Measurements from ENCODE around the gene SERINC5.
"Not testable (repeated sequence)": the region's sequence is repeated elsewhere in the genome, so short reads cannot be mapped to it uniquely, and the experiment has no call there.

The SERINC5 gene

GRCh38 chr5:80184235-80185023, 71.4 kb downstream of the SERINC5 start:
- peak overlapping the region; percentile 69 for H3K27ac ChIP-seq (replicated peaks; ENCODE audit: low read length)
- H3K4me2 ChIP-seq (ENCODE audit: insufficient read depth, low read length, poor library complexity, severe bottlenecking): no peak overlapping the region
- H2BK15ac ChIP-seq (ENCODE audit: low read length): no peak overlapping the region
- no peak overlapping the region for H3K9ac ChIP-seq (ENCODE audit: low read depth, low read length, poor library complexity)
- no peak overlapping the region for H2AK5ac ChIP-seq (ENCODE audit: low read depth, low read length)
- peaks cover 0 to 40% (median 0%) of the 10 kb centered on the region in 3 experiments for H3K27me3 ChIP-seq (ENCODE audit: control insufficient read depth in 3 of 3, insufficient read depth in 3 of 3, low read depth in 1 of 3, low read length in 3 of 3)
- no peak overlapping the region for H4K8ac ChIP-seq (ENCODE audit: low read depth, low read length)
- no peak overlapping the region for H3K14ac ChIP-seq (ENCODE audit: low read length)
- H3K4me1 ChIP-seq (ENCODE audit: control insufficient read depth in 2 of 2, insufficient read depth in 1 of 2, low read depth in 1 of 2, low read length in 2 of 2): peaks cover 8 to 35% of the 10 kb centered on the region in 2 donors
- H2BK5ac ChIP-seq (ENCODE audit: low read length): no peak overlapping the region
- H3K18ac ChIP-seq (ENCODE audit: low read length): no peak overlapping the region
- H2BK120ac ChIP-seq (ENCODE audit: low read depth, low read length): no peak overlapping the region
- no peak overlapping the region for H2BK12ac ChIP-seq (ENCODE audit: low read length)
- no peaks in the 10 kb centered on the region for H3K79me1 ChIP-seq (ENCODE audit: low read depth, low read length)
- no peak overlapping the region for H2AFZ ChIP-seq (ENCODE audit: low read length)
- H3K9me3 ChIP-seq (replicated peaks in 1 of 2; ENCODE audit: control insufficient read depth in 2 of 2, insufficient read depth in 1 of 2, low read depth in 1 of 2, low read length in 2 of 2): no peaks in the 10 kb centered on the region
- no peak overlapping the region for H3K4ac ChIP-seq (ENCODE audit: low read length)
- DNase-seq (ENCODE audit: low spot score): no peak
- no CpG with 5 or more reads among the region's 5 CpGs for WGBS, 2 donors (ENCODE audit: extremely low coverage in 2 of 2, insufficient read length in 2 of 2, insufficient replicate concordance in 1 of 2)
- no peaks in the 10 kb centered on the region for H3K36me3 ChIP-seq (replicated peaks in 1 of 2; ENCODE audit: control insufficient read depth in 2 of 2, insufficient read depth in 2 of 2, low read length in 2 of 2)
- H3K4me3 ChIP-seq (ENCODE audit: low read length in 2 of 2): no peak overlapping the region
- no peak overlapping the region for H4K91ac ChIP-seq (ENCODE audit: low read depth, low read length, poor library complexity)
- no peak overlapping the region for H3K23ac ChIP-seq (ENCODE audit: low read depth, low read length, poor library complexity)

- H2BK5ac ChIP-seq (ENCODE audit: low read length); H3K4ac ChIP-seq (ENCODE audit: low read length); H3K18ac ChIP-seq (ENCODE audit: low read length); H3K14ac ChIP-seq (ENCODE audit: low read length); H2AFZ ChIP-seq (ENCODE audit: low read length); H2BK120ac ChIP-seq (ENCODE audit: low read depth, low read length); H4K8ac ChIP-seq (ENCODE audit: low read depth, low read length); H2BK15ac ChIP-seq (ENCODE audit: low read length); H3K9ac ChIP-seq (ENCODE audit: low read depth, low read length, poor library complexity); H3K9me3 ChIP-seq (replicated peaks in 1 of 2; ENCODE audit: control insufficient read depth in 2 of 2, insufficient read depth in 1 of 2, low read depth in 1 of 2, low read length in 2 of 2); H3K4me3 ChIP-seq (ENCODE audit: low read length in 2 of 2); H2BK12ac ChIP-seq (ENCODE audit: low read length); H3K4me2 ChIP-seq (ENCODE audit: insufficient read depth, low read length, poor library complexity, severe bottlenecking); H2AK5ac ChIP-seq (ENCODE audit: low read depth, low read length); H3K23ac ChIP-seq (ENCODE audit: low read depth, low read length, poor library complexity); H3K79me1 ChIP-seq (ENCODE audit: low read depth, low read length); H4K91ac ChIP-seq (ENCODE audit: low read depth, low read length, poor library complexity); DNase-seq (ENCODE audit: low spot score); H3K36me3 ChIP-seq (replicated peaks in 1 of 2; ENCODE audit: control insufficient read depth in 2 of 2, insufficient read depth in 2 of 2, low read length in 2 of 2): not testable (repeated sequence)
- no CpG with 5 or more reads among the region's 10 CpGs for WGBS, 2 donors (ENCODE audit: extremely low coverage in 2 of 2, insufficient read length in 2 of 2, insufficient replicate concordance in 1 of 2)
- H3K27me3 ChIP-seq (ENCODE audit: control insufficient read depth in 3 of 3, insufficient read depth in 3 of 3, low read depth in 1 of 3, low read length in 3 of 3): peaks cover 0 to 34% (median 0%) of the 10 kb centered on the region in 3 experiments
- H3K27ac ChIP-seq (replicated peaks; ENCODE audit: low read length): peak overlapping the region; percentile 69
- H3K4me1 ChIP-seq (ENCODE audit: control insufficient read depth in 2 of 2, insufficient read depth in 1 of 2, low read depth in 1 of 2, low read length in 2 of 2): peaks cover 2 to 31% of the 10 kb centered on the region in 2 donors
These were observed 72.1 kb downstream of the SERINC5 start for GRCh38 chr5:80183728-80184234.

DNA sequence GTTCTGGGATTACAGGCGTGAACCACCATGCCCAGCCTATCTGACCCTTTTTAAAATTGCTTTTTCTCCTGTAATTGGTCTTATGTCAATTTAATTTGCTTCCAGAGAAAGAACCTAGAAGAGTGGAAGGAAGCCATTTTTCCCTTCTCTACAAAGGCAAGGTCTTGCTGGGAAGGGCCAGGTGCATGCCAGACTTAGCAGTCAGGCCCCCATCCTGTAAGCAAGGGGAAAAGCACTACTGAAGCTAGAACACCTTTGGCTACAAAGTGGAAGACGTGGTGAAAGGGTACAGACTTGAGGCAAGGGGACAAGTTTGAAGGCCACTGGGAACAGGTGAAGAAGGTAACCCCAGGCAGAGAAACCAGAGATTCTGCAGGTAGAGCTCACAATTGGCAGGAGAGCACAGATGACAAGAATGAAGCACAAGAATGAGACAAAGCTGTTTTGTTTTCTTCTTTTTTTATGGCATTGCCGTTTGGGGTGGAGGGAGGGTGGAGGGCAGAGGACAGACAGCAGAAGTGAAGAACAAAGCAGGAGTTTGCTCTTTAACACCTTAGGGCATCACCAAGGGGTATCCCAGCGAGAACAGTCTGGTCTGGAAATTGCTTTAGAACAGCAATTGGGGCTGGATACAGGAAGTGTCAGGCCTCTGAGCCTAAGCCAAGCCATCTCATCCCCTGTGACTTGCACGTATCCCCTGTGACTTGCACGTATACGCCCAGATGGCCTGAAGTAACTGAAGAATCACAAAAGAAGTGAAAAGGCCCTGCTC, 72.9 kb downstream of the SERINC5 start:
- no peak overlapping the region for H4K8ac ChIP-seq (ENCODE audit: low read depth, low read length)
- no peak overlapping the region for H4K91ac ChIP-seq (ENCODE audit: low read depth, low read length, poor library complexity)
- no peak overlapping the region for H2AFZ ChIP-seq (ENCODE audit: low read length)
- no peak overlapping the region for H3K4ac ChIP-seq (ENCODE audit: low read length)
- no peaks in the 10 kb centered on the region for H3K9me3 ChIP-seq (replicated peaks in 1 of 2; ENCODE audit: control insufficient read depth in 2 of 2, insufficient read depth in 1 of 2, low read depth in 1 of 2, low read length in 2 of 2)
- WGBS, 2 donors (ENCODE audit: extremely low coverage in 2 of 2, insufficient read length in 2 of 2, insufficient replicate concordance in 1 of 2): no CpG with 5 or more reads among the region's 7 CpGs
- H3K27ac ChIP-seq (replicated peaks; ENCODE audit: low read length): peak overlapping the region; percentile 6
- no peaks in the 10 kb centered on the region for H3K36me3 ChIP-seq (replicated peaks in 1 of 2; ENCODE audit: control insufficient read depth in 2 of 2, insufficient read depth in 2 of 2, low read length in 2 of 2)
- H3K4me1 ChIP-seq (ENCODE audit: control insufficient read depth in 2 of 2, insufficient read depth in 1 of 2, low read depth in 1 of 2, low read length in 2 of 2): peaks cover 2 to 31% of the 10 kb centered on the region in 2 donors
- H3K14ac ChIP-seq (ENCODE audit: low read length): no peak overlapping the region
- no peak overlapping the region for H2AK5ac ChIP-seq (ENCODE audit: low read depth, low read length)
- H2BK5ac ChIP-seq (ENCODE audit: low read length): no peak overlapping the region
- H3K4me3 ChIP-seq (ENCODE audit: low read length in 2 of 2): no peak overlapping the region
- H3K18ac ChIP-seq (ENCODE audit: low read length): no peak overlapping the region
- H3K27me3 ChIP-seq (ENCODE audit: control insufficient read depth in 3 of 3, insufficient read depth in 3 of 3, low read depth in 1 of 3, low read length in 3 of 3): peaks cover 0 to 27% (median 0%) of the 10 kb centered on the region in 3 experiments
- no peak overlapping the region for H2BK12ac ChIP-seq (ENCODE audit: low read length)
- no peak overlapping the region for H3K23ac ChIP-seq (ENCODE audit: low read depth, low read length, poor library complexity)
- H3K79me1 ChIP-seq (ENCODE audit: low read depth, low read length): no peaks in the 10 kb centered on the region
- H3K9ac ChIP-seq (ENCODE audit: low read depth, low read length, poor library complexity): no peak overlapping the region
- no peak overlapping the region for H2BK15ac ChIP-seq (ENCODE audit: low read length)
- no peak overlapping the region for H2BK120ac ChIP-seq (ENCODE audit: low read depth, low read length)
- H3K4me2 ChIP-seq (ENCODE audit: insufficient read depth, low read length, poor library complexity, severe bottlenecking): no peak overlapping the region
- no peak for DNase-seq (ENCODE audit: low spot score)

Data from neuronal stem cell (in vitro differentiated cells).